GM21390 (cell line): ENCODE measurements around the gene WFDC12.

Experiments used
- ATAC-seq: cut with Tn5 transposase; IDR thresholded peaks from one replicate; pipeline ENCODE4 v1.9.1; 2021; ENCODE audit not compliant: unreplicated experiment

WFDC12 gene

GRCh38 chr20:45092898-45093297 lies 31.4 kb downstream of the WFDC12 start:
- no peak for ATAC-seq

- ATAC-seq, result no peak
These were observed 32.9 kb downstream of the WFDC12 start for GRCh38 chr20:45091366-45091765.

DNA sequence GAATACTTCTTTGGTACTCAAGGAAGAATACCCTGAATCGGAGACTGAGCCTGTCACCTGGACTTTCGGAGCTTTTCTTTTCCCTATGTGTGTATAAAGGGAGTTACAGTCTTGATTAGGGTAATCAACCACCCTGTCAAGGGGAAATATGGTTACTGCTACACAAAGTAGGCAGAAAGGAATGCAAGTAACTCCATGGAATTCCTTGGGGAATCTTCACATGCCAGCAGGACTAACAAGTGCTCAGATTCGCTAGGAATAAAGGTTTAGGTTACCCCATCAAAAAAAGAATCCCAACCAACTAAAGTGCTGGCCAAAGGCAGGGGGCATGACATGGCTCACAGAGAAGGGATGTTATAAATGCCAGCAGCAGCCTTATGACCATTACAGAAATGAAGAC lies 33.8 kb downstream of the WFDC12 start:
- no peak for ATAC-seq

GRCh38 chr20:45088247-45088646 lies 36.0 kb downstream of the WFDC12 start:
- ATAC-seq, result no peak

- ATAC-seq, result no peak
These were observed 36.5 kb downstream of the WFDC12 start for GRCh38 chr20:45087814-45088213.

- ATAC-seq, result no peak
These were observed 37.0 kb downstream of the WFDC12 start for GRCh38 chr20:45087097-45087790.

DNA sequence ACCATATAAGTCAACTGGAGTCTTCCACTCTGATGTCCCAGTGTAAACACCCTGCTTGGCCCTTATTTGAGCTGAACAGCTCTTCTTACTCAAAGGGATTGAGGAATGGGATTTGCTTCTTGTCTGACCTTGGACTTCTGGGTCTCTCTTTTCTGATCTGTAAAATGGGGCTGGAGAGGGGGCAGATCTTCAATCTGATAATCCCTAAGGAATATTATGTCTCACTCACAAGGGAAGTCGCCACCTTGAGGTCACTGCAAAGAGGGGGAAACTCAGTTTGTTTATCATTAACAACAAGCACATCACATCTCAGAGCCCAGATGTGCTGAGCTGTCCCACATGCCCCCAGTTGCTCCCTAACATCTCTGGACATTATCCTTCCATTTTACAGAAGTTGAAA lies 38.4 kb downstream of the WFDC12 start:
- ATAC-seq, result no peak

- no peak for ATAC-seq
These were observed 39.0 kb downstream of the WFDC12 start for GRCh38 chr20:45085289-45085688.

DNA sequence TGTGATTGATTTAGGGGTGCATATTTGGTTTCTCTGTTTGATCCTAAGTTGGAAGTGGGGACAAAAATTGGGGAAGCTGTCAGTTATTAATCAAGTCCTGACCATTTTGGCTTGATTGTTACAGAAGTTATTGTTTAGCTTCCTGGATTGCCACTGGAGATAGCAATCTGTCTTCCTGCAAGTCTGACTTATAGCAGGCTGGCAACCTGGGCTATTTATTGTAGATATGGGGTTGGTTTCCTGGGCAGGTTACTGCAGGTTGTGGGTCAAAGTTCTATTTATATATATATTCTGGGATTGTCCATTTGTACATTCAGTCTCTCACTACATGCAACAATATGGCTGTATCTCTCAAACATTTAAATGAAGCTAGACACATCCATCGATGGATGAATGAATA lies 41.1 kb downstream of the WFDC12 start:
- no peak for ATAC-seq

GRCh38 chr20:45082468-45082867 lies 41.8 kb downstream of the WFDC12 start:
- ATAC-seq, result no peak

DNA sequence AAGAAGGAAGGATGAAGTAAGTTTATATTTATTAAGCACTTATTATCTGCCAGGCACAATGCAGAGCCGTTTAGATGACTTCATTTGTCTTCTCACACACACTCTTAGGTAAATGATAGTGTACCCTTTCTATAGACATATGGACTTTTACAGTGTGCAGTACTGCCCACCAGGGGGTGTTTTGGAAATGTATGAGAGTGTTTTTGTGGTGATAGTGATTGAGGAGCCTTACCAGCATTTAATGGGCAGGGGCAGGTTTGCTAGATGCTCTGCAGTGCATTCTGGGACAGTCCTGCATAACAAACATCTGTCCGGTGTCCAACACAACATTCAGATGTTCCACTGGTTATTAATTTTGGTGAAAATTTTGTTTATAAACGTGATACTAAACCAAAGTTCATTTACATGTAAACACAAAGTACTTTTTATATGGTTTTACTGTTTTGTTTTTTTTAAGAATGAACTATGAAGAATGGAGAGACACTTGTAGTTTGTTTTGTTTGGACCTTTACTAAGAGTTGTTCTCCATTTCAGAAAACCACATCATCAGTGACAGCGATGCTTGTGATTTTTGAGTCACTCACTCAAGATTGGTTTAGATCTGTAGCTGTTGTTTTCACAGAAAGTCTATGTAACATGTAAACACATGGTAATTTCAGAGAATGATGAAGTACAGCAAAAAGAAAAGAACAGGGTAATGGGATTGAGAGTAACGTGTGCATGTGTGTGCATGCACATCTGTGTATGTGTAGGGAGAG lies 43.2 kb downstream of the WFDC12 start:
- no peak for ATAC-seq

GRCh38 chr20:45077559-45077958 lies 46.7 kb downstream of the WFDC12 start:
- ATAC-seq, result no peak
